Lung (tissue), 12 donors: ENCODE data around the gene HOXA4. TPM values are rescaled to one million over a fixed set of nuclear protein-coding genes. Genes with fewer than 3 reads are reported as not detected.
A peak's percentile ranks its signal among the peaks of the same experiment; 100 is the strongest.

Source experiments
- ATAC-seq: fragments of 200-7000 bp; cut with Tn5 transposase; one replicate; pipeline ENCODE4 v1.9.1; 2020; ENCODE audit warnings: moderate number of reproducible peaks; ENCODE audit not compliant: insufficient read depth, low FRiP score
- DNase-seq, 3 donors: peaks; one replicate each; pipeline ENCODE4 v3.0.0-alpha.2; 2013 to 2017
- H3K27ac ChIP-seq, 2 donors: one replicate each; pipeline ENCODE4 v1.5.1; 2013; ENCODE audit warnings: mild to moderate bottlenecking in 2 of 2, moderate library complexity in 2 of 2, control low read depth in 1 of 2, inconsistent platforms in 1 of 2, low read depth in 1 of 2, low read length in 1 of 2
- H3K27me3 ChIP-seq, 3 donors: one replicate each; pipeline ENCODE4 v1.5.1; 2013; ENCODE audit warnings: low read length in 2 of 3; ENCODE audit not compliant: control insufficient read depth in 3 of 3, insufficient read depth in 3 of 3
- H3K36me3 ChIP-seq, 4 donors: one replicate each; pipeline ENCODE4 v1.5.1; 2013; ENCODE audit warnings: low read length in 4 of 4, mild to moderate bottlenecking in 1 of 4, moderate library complexity in 1 of 4; ENCODE audit not compliant: control insufficient read depth in 4 of 4, insufficient read depth in 4 of 4
- H3K4me1 ChIP-seq, 5 donors: one replicate each; pipeline ENCODE4 v1.5.1; 2013; ENCODE audit warnings: low read length in 5 of 5, mild to moderate bottlenecking in 2 of 5, moderate library complexity in 1 of 5; ENCODE audit not compliant: control insufficient read depth in 5 of 5, insufficient read depth in 5 of 5
- H3K4me3 ChIP-seq: one replicate; pipeline ENCODE4 v1.5.1; 2013; ENCODE audit warnings: mild to moderate bottlenecking, control low read depth, moderate library complexity
- H3K9ac ChIP-seq, 2 donors: one replicate each; pipeline ENCODE4 v1.5.1; 2013; ENCODE audit warnings: low read length in 2 of 2, control low read depth in 1 of 2; ENCODE audit not compliant: insufficient read depth in 1 of 2
- H3K9me3 ChIP-seq, 4 donors: one replicate each; pipeline ENCODE4 v1.5.1; 2013; ENCODE audit warnings: low read length in 3 of 4, mild to moderate bottlenecking in 1 of 4, moderate library complexity in 1 of 4; ENCODE audit not compliant: control insufficient read depth in 4 of 4, insufficient read depth in 3 of 4
- CTCF ChIP-seq: IDR thresholded peaks from 2 replicates; pipeline ENCODE4 v1.5.1; 2012; ENCODE audit warnings: mild to moderate bottlenecking; ENCODE audit errors: control extremely low read depth, extremely low read depth
- WGBS, 2 donors: extraction: QIAGEN DNeasy Blood & Tissue Kit; methylation state at CpG; one replicate each; pipeline ENCODE4 v1.1.7; 2013; 5-methylcytosine and 5-hydroxymethylcytosine counted together
- polyA plus RNA-seq, 2 donors: library from polyadenylated mRNA; stranded (reverse); fragments of 200-250 nt; gene quantifications; one replicate each; pipeline ENCODE4 v1.2.1, GENCODE V29; 2013
- total RNA-seq, 2 donors: library from RNA; depleted of rRNA in 1 of 2; stranded (reverse); fragments of >200 nt in 1 of 2; gene quantifications; one replicate each; pipeline ENCODE4 v1.2.1, GENCODE V29; 2014 to 2021
- donor health status: control.
- donor health status: control.
- donor health status: Bipolar disorder and iron deficiency.
- donor health status: healthy.
- donor health status: DM: yes; HTN: yes; CAD: no.

Gene HOXA4
- total and polyA plus RNA-seq, 4 donors, result 2.7 to 6.0 (median 4.1) TPM

GRCh38 chr7:27156916-27157701, 26.6 kb upstream of the HOXA4 start:
- H3K27ac ChIP-seq, result peak overlapping the region in 1 of 2 donors; percentile 13
- TF ChIP-seq CTCF, result no peak
- H3K36me3 ChIP-seq, result no peaks in the 10 kb centered on the region
- no peak overlapping the region for H3K4me3 ChIP-seq
- H3K9ac ChIP-seq, result no peak overlapping the region
- WGBS, 2 donors, result 9 to 16% methylated on average over 29 to 30 of the region's 30 CpGs
- H3K9me3 ChIP-seq, result no peaks in the 10 kb centered on the region
- ATAC-seq, result no peak
- H3K4me1 ChIP-seq, result peaks cover 0 to 33% (median 4%) of the 10 kb centered on the region in 5 donors
- DNase-seq, result peak in 1 of 3 donors; percentile 43
- peaks cover 0 to 87% (median 63%) of the 10 kb centered on the region in 3 donors for H3K27me3 ChIP-seq

GRCh38 chr7:27156508-27156898, 25.9 kb upstream of the HOXA4 start, which contains the start of gene HOXA7:
Gene HOXA7 (minus strand): TSS chr7:27156675. CDS start chr7:27156545, 130 bp downstream.
- Histone ChIP-seq H3K27me3 (peaks cover 0 to 87% (median 63%) of the 10 kb centered on the region in 3 donors), H3K36me3 (no peaks in the 10 kb centered on the region), H3K27ac (peak within 1 kb of the TSS in 1 of 2 donors; percentile 78), H3K9ac (peak within 1 kb of the TSS in 1 of 2 donors; percentile 43), H3K4me1 (peaks cover 0 to 33% (median 4%) of the 10 kb centered on the region in 5 donors), H3K4me3 (peak within 1 kb of the TSS; percentile 47), H3K9me3 (no peaks in the 10 kb centered on the region)
- TF ChIP-seq CTCF, result no peak
- peak; percentile 91 to 93 (median 91) for DNase-seq
- ATAC-seq, result no peak
- WGBS, 2 donors, result 1 to 2% methylated on average over 32 to 33 of the region's 33 CpGs

DNA sequence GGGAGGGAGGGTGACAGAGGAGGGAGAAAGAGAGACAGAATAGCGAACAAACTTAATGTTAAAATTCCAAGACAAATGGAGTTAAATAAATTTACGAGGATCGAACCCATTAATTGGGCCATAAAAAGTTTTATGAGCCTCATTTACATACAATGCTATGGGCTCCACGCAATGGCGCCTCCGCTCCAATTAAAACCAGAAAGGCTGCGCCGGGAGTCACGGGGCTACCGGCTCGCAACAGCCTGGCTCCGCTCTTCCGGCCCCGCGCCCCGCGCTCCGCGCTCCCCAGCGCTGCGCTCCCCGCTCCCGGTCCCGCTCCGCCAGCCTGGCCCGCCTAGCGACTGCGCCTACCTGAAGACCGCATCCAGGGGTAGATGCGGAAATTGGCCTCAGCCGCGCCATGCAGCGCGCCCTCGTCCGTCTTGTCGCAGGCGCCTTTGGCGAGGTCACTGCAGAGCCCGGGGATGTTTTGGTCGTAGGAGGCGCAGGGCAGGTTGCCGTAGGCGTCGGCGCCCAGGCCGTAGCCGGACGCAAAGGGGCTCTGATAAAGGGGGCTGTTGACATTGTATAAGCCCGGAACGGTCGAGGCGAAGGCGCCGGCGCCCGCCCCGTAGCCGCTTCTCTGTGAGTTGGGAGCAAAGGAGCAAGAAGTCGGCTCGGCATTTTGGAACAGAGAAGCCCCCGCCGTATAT, 25.4 kb upstream of the HOXA4 start:
- Histone ChIP-seq H3K9me3 (no peaks in the 10 kb centered on the region), H3K9ac (peak overlapping the region in 1 of 2 donors; percentile 43), H3K4me3 (peak overlapping the region; percentile 47), H3K4me1 (peaks cover 0 to 33% (median 4%) of the 10 kb centered on the region in 5 donors), H3K27me3 (peaks cover 0 to 85% (median 60%) of the 10 kb centered on the region in 3 donors), H3K27ac (peak overlapping the region in 1 of 2 donors; percentile 78), H3K36me3 (no peaks in the 10 kb centered on the region)
- ATAC-seq (no peak), DNase-seq (peak in 1 of 3 donors; percentile 59)
- 1 to 2% methylated on average over 52 to 63 of the region's 63 CpGs for WGBS, 2 donors
- no peak for TF ChIP-seq CTCF
